GM18951 (cell line): ENCODE results near the gene DAGLB.

Source experiments
- POLR2A ChIP-seq: IDR thresholded peaks from 4 replicates; pipeline ENCODE4 v1.6.1; 2011; ENCODE audit warnings: mild to moderate bottlenecking; ENCODE audit not compliant: insufficient read length, insufficient read depth; ENCODE audit errors: extremely low read depth
- in situ Hi-C: fragments of 300-500 bp; cut with MboI; formaldehyde crosslinking; loops from one replicate; pipeline ENCODE4 v1.12.0; 2022; ENCODE audit warnings: low sequenced_read_pairs, mixed read lengths, inconsistent platforms; ENCODE audit not compliant: unreplicated experiment

DAGLB gene

DNA sequence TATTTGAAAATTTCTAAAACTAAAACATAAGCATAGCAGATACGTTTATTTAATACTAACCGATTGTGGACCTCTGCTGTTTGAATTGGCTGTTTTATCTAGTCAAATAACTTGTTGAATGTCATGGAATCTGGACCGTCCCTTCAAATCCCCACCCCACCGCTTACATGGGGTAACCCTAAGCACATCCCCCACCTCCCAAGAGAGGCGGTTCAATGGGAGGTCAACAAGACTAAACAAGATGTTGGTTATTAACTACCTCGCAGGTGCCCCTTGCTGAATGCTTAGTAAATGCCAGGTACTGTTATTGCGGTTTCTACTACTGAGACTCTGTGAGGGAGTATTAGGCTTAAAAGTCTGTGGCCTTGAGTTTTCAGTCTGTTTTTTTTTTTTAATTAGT, 70.9 kb downstream of the DAGLB start:
- in situ Hi-C loops = no loop called here
- TF ChIP-seq POLR2A = no peak

DNA sequence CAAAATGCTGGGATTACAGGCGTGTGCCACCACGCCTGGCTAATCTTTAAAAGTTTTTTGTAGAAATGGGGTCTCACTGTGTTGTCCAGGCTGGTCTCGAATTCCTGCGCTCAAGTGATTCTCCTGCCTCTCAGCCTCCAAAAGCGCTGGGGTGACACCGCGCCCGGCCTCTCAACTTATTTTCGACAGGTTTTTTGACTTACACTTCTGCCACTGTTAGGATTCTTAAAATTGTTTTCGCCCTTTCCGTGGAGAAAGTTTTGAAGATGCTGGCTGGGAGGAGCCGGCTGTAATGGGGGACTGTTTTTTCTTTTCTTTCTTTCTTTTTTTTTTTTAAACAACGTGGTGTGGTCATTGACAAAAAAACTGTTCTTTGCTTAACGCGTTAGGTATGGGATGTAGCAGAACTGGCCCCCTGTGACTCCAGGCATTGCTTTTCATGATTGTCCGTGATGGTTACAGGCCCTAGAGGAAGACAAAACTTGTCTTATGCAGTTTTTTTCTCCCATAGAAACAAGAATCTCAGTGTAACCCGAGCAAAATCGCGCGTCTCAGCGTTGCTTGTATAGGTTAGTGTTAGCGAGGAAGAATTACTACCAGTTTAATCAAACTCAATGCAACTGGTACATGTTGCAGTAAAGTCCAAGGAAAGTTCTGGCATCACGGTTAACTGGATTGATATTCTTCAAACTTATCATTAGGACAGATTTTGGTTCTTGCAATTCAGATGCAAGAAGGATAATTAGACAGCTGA, 72.2 kb downstream of the DAGLB start:
- in situ Hi-C loops = no loop called here

DNA sequence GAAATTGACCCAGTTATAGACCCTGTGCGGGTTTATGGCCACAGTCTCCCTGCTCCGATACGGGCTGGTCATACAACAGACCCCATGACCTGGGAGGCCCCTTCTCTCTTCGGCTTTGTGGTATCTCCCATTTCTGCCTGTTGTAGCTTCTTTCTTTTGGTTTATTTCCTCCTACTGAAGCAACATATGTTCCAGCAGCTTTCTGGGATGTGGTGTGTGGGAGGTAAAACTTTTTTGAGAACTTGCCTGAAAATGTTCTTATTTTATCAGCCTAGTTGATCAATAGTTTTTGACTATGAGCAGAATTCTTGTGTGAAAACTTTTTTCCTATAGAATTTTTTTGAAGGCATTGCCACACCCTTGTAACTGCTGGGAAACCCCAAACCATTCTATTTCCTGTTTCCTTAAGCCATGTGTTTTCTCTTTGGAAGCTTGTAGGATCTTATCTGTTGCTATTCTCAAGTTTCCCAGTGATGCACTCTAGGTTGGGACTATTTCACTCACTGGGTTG, 80.0 kb downstream of the DAGLB start:
- in situ Hi-C loops = no loop called here
- no peak for TF ChIP-seq POLR2A

More for the DNA sequence above, 72.2 kb downstream of the DAGLB start:
- TF ChIP-seq POLR2A = no peak

DNA sequence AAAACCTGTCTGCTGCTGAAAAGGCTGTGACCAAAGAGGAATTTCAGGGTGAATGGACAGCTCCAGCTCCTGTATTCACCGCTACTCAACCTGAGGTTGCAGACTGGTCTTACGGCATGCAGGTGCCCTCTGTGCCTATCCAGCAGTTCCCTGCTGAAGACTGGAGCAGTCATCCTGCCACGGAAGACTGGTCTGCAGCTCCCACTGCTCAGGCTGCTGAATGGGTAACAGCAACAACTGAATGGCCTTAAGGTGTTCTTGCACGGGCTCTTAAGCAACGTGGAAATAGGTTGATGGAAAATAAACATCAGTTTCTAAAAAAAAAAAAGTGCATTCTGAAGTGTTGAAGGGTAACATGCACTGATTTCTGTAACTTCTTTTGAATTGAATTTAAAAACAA, 82.3 kb downstream of the DAGLB start:
- in situ Hi-C loops = no loop called here
- no peak for TF ChIP-seq POLR2A

DNA sequence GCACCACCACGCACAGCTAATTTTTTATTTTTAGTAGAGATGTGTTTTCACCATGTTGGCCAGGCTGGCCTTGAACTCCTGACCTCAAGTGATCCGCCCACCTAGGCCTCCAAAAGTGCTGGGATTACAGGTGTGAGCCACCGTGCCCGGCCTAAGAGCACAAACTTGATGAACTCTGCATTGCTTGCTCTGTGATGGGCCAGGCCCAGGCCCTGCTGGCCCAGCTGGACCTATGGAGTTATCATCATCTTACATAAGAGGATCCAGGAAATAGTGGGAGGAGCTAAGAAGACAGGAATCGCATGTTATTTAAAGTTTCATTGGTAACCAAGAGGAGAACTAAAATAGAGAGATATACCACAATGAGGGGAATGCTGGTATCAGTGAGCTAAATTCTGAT, 86.9 kb downstream of the DAGLB start:
- in situ Hi-C loops = no loop called here

DNA sequence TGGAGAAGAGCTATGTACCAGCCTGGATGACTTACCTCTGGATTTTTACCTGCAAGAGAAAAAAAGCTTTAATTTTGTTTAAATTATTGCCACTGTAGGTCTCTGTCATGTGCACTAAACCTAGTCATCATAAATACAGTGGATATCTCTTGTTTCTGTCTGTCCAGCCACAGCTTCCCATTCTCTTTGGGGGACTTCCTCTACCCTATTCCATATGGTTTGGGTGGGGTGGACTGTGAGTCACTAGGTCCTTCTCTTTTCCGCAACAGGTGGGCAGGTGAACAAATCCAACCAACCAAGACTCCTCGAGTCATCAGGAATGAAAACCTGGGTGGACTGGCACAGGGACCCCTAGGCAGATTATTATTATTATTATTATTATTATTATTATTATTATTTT, 88.0 kb downstream of the DAGLB start:
- TF ChIP-seq POLR2A = no peak
- in situ Hi-C loops = no loop called here

More for the DNA sequence above, 86.9 kb downstream of the DAGLB start:
- no peak for TF ChIP-seq POLR2A
